ENCODE results near the gene HOXD3. TPM values are rescaled to one million over a fixed set of nuclear protein-coding genes. Genes with fewer than 3 reads are reported as not detected.

HOXD3 gene
- polyA plus RNA-seq, 1 donor (not counting 4 experiments of a cell fraction or from before 2014, with no cell fraction given) = not detected

GRCh38 chr2:176152350-176153181, 4.5 kb upstream of the HOXD3 start:
- dilution Hi-C loops (cut with MboI; ENCODE audit: extremely low pct_ligation_motif_present, low sequenced_read_pairs) = loop anchor here (25.0 kb wide), 1 partner anchor 485 kb away; no protein-coding TSS in a partner anchor
- H3K9ac ChIP-seq (ENCODE audit: control insufficient read depth, extremely low read depth, insufficient read depth, low read length) = no peak overlapping the region
- H3K27ac ChIP-seq (ENCODE audit: control insufficient read depth, insufficient read depth, low read length) = no peak overlapping the region
- FAIRE-seq (no peak), DNase-seq (ENCODE audit: low read depth, low spot score) (no peak)
- no peak overlapping the region for H3K4me2 ChIP-seq (ENCODE audit: control insufficient read depth, extremely low read depth, insufficient read depth, low read depth, low read length)
- no peak overlapping the region for H2AFZ ChIP-seq (ENCODE audit: control insufficient read depth, low read length)
- H3K4me3 ChIP-seq (ENCODE audit: control insufficient read depth in 2 of 3, extremely low read depth in 1 of 3, insufficient read depth in 2 of 3, low read depth in 1 of 3, low read length in 3 of 3) = no peak overlapping the region
- TF ChIP-seq EZH2 (IDR thresholded peaks at IDR 0.05; ENCODE audit: low read length) = no peak
- no peak for TF ChIP-seq CTCF (optimal IDR thresholded peaks at IDR 0.05 in 1 of 3, IDR thresholded peaks at IDR 0.05 in 1 of 3, conservative IDR thresholded peaks at IDR 0.05 in 1 of 3; ENCODE audit: extremely low read depth in 1 of 3, insufficient read depth in 2 of 3, low read length in 3 of 3)
- H3K36me3 ChIP-seq (ENCODE audit: control insufficient read depth in 2 of 2, extremely low read depth in 1 of 2, insufficient read depth in 2 of 2, low read length in 2 of 2) = no peaks in the 10 kb centered on the region
- no peaks in the 10 kb centered on the region for H4K20me1 ChIP-seq (ENCODE audit: control insufficient read depth, extremely low read depth, insufficient read depth, low read length)
- H3K9me1 ChIP-seq (ENCODE audit: control insufficient read depth, extremely low read depth, insufficient read depth, low read length) = no peaks in the 10 kb centered on the region
- no peaks in the 10 kb centered on the region for H3K9me3 ChIP-seq (ENCODE audit: control insufficient read depth, low read depth, low read length)
- no peaks in the 10 kb centered on the region for H3K79me2 ChIP-seq (ENCODE audit: control insufficient read depth, insufficient read depth, low read length)
- no peaks in the 10 kb centered on the region for H3K4me1 ChIP-seq (ENCODE audit: control insufficient read depth, extremely low read depth, insufficient read depth, low read length)
- H3K27me3 ChIP-seq (ENCODE audit: control insufficient read depth, extremely low read depth, insufficient read depth, low read length) = peaks cover 94% of the 10 kb centered on the region

- Histone ChIP-seq H3K4me2 (ENCODE audit: control insufficient read depth, extremely low read depth, insufficient read depth, low read depth, low read length) (no peak overlapping the region), H3K9me1 (ENCODE audit: control insufficient read depth, extremely low read depth, insufficient read depth, low read length) (no peaks in the 10 kb centered on the region), H3K9ac (ENCODE audit: control insufficient read depth, extremely low read depth, insufficient read depth, low read length) (no peak overlapping the region), H3K27ac (ENCODE audit: control insufficient read depth, insufficient read depth, low read length) (no peak overlapping the region), H3K79me2 (ENCODE audit: control insufficient read depth, insufficient read depth, low read length) (no peaks in the 10 kb centered on the region), H3K4me3 (ENCODE audit: control insufficient read depth in 2 of 3, extremely low read depth in 1 of 3, insufficient read depth in 2 of 3, low read depth in 1 of 3, low read length in 3 of 3) (no peak overlapping the region), H4K20me1 (ENCODE audit: control insufficient read depth, extremely low read depth, insufficient read depth, low read length) (no peaks in the 10 kb centered on the region), H3K9me3 (ENCODE audit: control insufficient read depth, low read depth, low read length) (no peaks in the 10 kb centered on the region), H3K4me1 (ENCODE audit: control insufficient read depth, extremely low read depth, insufficient read depth, low read length) (no peaks in the 10 kb centered on the region), H3K36me3 (ENCODE audit: control insufficient read depth in 2 of 2, extremely low read depth in 1 of 2, insufficient read depth in 2 of 2, low read length in 2 of 2) (no peaks in the 10 kb centered on the region), H3K27me3 (ENCODE audit: control insufficient read depth, extremely low read depth, insufficient read depth, low read length) (peaks cover 93% of the 10 kb centered on the region), H2AFZ (ENCODE audit: control insufficient read depth, low read length) (no peak overlapping the region)
- DNase-seq (ENCODE audit: low read depth, low spot score) (no peak), FAIRE-seq (no peak)
- TF ChIP-seq CTCF (optimal IDR thresholded peaks at IDR 0.05 in 1 of 3, IDR thresholded peaks at IDR 0.05 in 1 of 3, conservative IDR thresholded peaks at IDR 0.05 in 1 of 3; ENCODE audit: extremely low read depth in 1 of 3, insufficient read depth in 2 of 3, low read length in 3 of 3) (no peak), EZH2 (IDR thresholded peaks at IDR 0.05; ENCODE audit: low read length) (no peak)
- dilution Hi-C loops (cut with MboI; ENCODE audit: extremely low pct_ligation_motif_present, low sequenced_read_pairs) = loop anchor here (25.0 kb wide), 1 partner anchor 483 kb away; no protein-coding TSS in a partner anchor
Measured at GRCh38 chr2:176154576-176155252, 2.4 kb upstream of the HOXD3 start.

Measured in keratinocyte (primary cell).